Natural killer cell (primary cell): ENCODE measurements around the gene CD151. TPM values are rescaled to one million over a fixed set of nuclear protein-coding genes. Genes with fewer than 3 reads are reported as not detected.

ENCODE experiments used
- ATAC-seq, 3 donors: fragments of 150-1000 bp in 2 of 3; fragments of 200-7000 bp in 1 of 3; cut with Tn5 transposase; 1 replicate in 1 of 3; 2 replicates in 2 of 3; pipeline ENCODE4 v1.10.0; 2021; ENCODE audit warnings: mild to moderate bottlenecking in 2 of 3, moderate library complexity in 2 of 3
- DNase-seq, 2 donors: peaks; one replicate each; pipeline versions ENCODE4 v3.0.0 to v3.0.0-alpha.2; 2013 to 2021; ENCODE audit warnings: mixed read lengths in 1 of 2
- H3K27ac ChIP-seq: one replicate; pipeline ENCODE4 v1.5.1; 2013; ENCODE audit warnings: mild to moderate bottlenecking, low read length
- H3K27me3 ChIP-seq: one replicate; pipeline ENCODE4 v1.6.1; 2013; ENCODE audit warnings: low read length; ENCODE audit not compliant: control insufficient read depth, insufficient read depth
- H3K36me3 ChIP-seq: one replicate; pipeline ENCODE4 v1.6.1; 2013; ENCODE audit warnings: low read length; ENCODE audit not compliant: control insufficient read depth, insufficient read depth
- H3K4me1 ChIP-seq: one replicate; pipeline ENCODE4 v1.6.1; 2013; ENCODE audit warnings: low read length; ENCODE audit not compliant: control insufficient read depth, insufficient read depth
- H3K4me3 ChIP-seq: one replicate; pipeline ENCODE4 v1.5.1; 2013; ENCODE audit warnings: low read length
- H3K9me3 ChIP-seq: one replicate; pipeline ENCODE4 v1.6.1; 2013; ENCODE audit warnings: low read length; ENCODE audit not compliant: control insufficient read depth, insufficient read depth
- H3K27ac Mint-ChIP-seq, 2 donors: one replicate each; pipeline ENCODE4 v1.8.0; 2022; ENCODE audit warnings: mild to moderate bottlenecking in 2 of 2, mixed read lengths in 2 of 2, moderate library complexity in 1 of 2
- H3K27me3 Mint-ChIP-seq, 2 donors: one replicate each; pipeline ENCODE4 v1.8.0; 2022; ENCODE audit warnings: low read depth in 2 of 2, mixed read lengths in 2 of 2
- H3K36me3 Mint-ChIP-seq: one replicate; pipeline ENCODE4 v1.8.0; 2022; ENCODE audit warnings: mixed read lengths
- H3K4me1 Mint-ChIP-seq, 2 donors: one replicate each; pipeline ENCODE4 v1.8.0; 2022; ENCODE audit warnings: mixed read lengths in 2 of 2
- H3K4me3 Mint-ChIP-seq: one replicate; pipeline ENCODE4 v1.8.0; 2022; ENCODE audit warnings: mild to moderate bottlenecking, moderate library complexity, mixed read lengths
- H3K9me3 Mint-ChIP-seq, 2 donors: one replicate each; pipeline ENCODE4 v1.8.0; 2022; ENCODE audit warnings: mixed read lengths in 2 of 2
- CTCF ChIP-seq: fragments of 200-600 bp; IDR thresholded peaks from one replicate; pipeline ENCODE4 v1.8.0; 2022; ENCODE audit warnings: antibody characterized with exemption
- WGBS: methylation state at CpG from one replicate; pipeline ENCODE4 v1.1.7; 2013; ENCODE audit warnings: missing lambda C conversion rate; ENCODE audit not compliant: insufficient coverage; 5-methylcytosine and 5-hydroxymethylcytosine counted together
- intact Hi-C: fragments of 100-400 bp; cut with micrococcal nuclease; formaldehyde crosslinking; loops from one replicate; pipeline ENCODE4 v1.14.2; 2022
- total RNA-seq, 4 donors: library from RNA; stranded (reverse); fragments of 120-200 nt in 1 of 4; gene quantifications; one replicate each; pipeline versions ENCODE4 v1.2.3 to v1.2.4, GENCODE V29; 2013 to 2022

CD151 gene
- total RNA-seq, 3 donors from 2014 or later (not counting 1 experiment from before 2014, with no cell fraction given) = 40.9 to 68.3 (median 52.9) TPM

- under 1% methylated on average over 55 of the region's 55 CpGs for WGBS
- Mint-ChIP-seq H3K4me1 (peaks cover 22 to 26% of the 10 kb centered on the region in 2 donors), H3K27ac (peak overlapping the region; percentile 94 to 95), H3K9me3 (no peaks in the 10 kb centered on the region), H3K27me3 (no peaks in the 10 kb centered on the region), H3K4me3 (peak overlapping the region; percentile 90), H3K36me3 (no peaks in the 10 kb centered on the region)
- no peaks in the 10 kb centered on the region for H3K27me3 ChIP-seq
- peaks cover 26% of the 10 kb centered on the region for H3K36me3 ChIP-seq
- no peak for DNase-seq
- no peaks in the 10 kb centered on the region for H3K9me3 ChIP-seq
- peak; percentile 6 to 26 (median 19) for ATAC-seq
- intact Hi-C loops = no loop called here
- peaks cover 33% of the 10 kb centered on the region for H3K4me1 ChIP-seq
- peak overlapping the region; percentile 50 for H3K4me3 ChIP-seq
- peak overlapping the region; percentile 73 for H3K27ac ChIP-seq
- no peak for TF ChIP-seq CTCF
These were observed 22.6 kb upstream of the CD151 start for GRCh38 chr11:810040-810567.

GRCh38 chr11:811446-812245 is 21.1 kb upstream of the CD151 start:
- H3K4me1 Mint-ChIP-seq = peaks cover 22 to 26% of the 10 kb centered on the region in 2 donors
- H3K27ac Mint-ChIP-seq = peak overlapping the region; percentile 16 to 94
- H3K4me1 ChIP-seq = peaks cover 29% of the 10 kb centered on the region
- intact Hi-C loops = no loop called here
- no peaks in the 10 kb centered on the region for H3K9me3 ChIP-seq
- TF ChIP-seq CTCF = no peak
- H3K27ac ChIP-seq = no peak overlapping the region
- H3K4me3 ChIP-seq = no peak overlapping the region
- H3K36me3 ChIP-seq = peaks cover 26% of the 10 kb centered on the region
- H3K27me3 Mint-ChIP-seq = no peaks in the 10 kb centered on the region
- no peaks in the 10 kb centered on the region for H3K36me3 Mint-ChIP-seq
- peak overlapping the region; percentile 58 for H3K4me3 Mint-ChIP-seq
- 80% methylated on average over 14 of the region's 14 CpGs for WGBS
- no peaks in the 10 kb centered on the region for H3K9me3 Mint-ChIP-seq
- ATAC-seq = no peak
- DNase-seq = no peak
- H3K27me3 ChIP-seq = no peaks in the 10 kb centered on the region

GRCh38 chr11:812390-812789 is 20.4 kb upstream of the CD151 start:
- Mint-ChIP-seq H3K36me3 (no peaks in the 10 kb centered on the region), H3K27me3 (no peaks in the 10 kb centered on the region), H3K4me3 (peak overlapping the region; percentile 25), H3K9me3 (no peaks in the 10 kb centered on the region), H3K4me1 (peaks cover 22 to 26% of the 10 kb centered on the region in 2 donors), H3K27ac (no peak overlapping the region)
- Histone ChIP-seq H3K4me3 (no peak overlapping the region), H3K36me3 (peaks cover 26% of the 10 kb centered on the region), H3K4me1 (peaks cover 29% of the 10 kb centered on the region), H3K9me3 (no peaks in the 10 kb centered on the region), H3K27ac (no peak overlapping the region), H3K27me3 (no peaks in the 10 kb centered on the region)
- intact Hi-C loops = no loop called here
- ATAC-seq (no peak), DNase-seq (no peak)
- 91% methylated on average over 3 of the region's 3 CpGs for WGBS
- TF ChIP-seq CTCF = no peak
